ENCODE results near the gene SYNM. TPM values are rescaled to one million over a fixed set of nuclear protein-coding genes. Genes with fewer than 3 reads are reported as not detected.

SYNM gene
- total RNA-seq, 1 donor from 2014 or later = 0.79 TPM

- no peak overlapping the region for H3K27ac Mint-ChIP-seq
- no peaks in the 10 kb centered on the region for H3K9me3 Mint-ChIP-seq
- H3K36me3 Mint-ChIP-seq (ENCODE audit: low read depth) = no peaks in the 10 kb centered on the region
- intact Hi-C loops (cut with micrococcal nuclease) = no loop called here
- no peak overlapping the region for H3K4me3 Mint-ChIP-seq
- no peak for DNase-seq
- no peaks in the 10 kb centered on the region for H3K4me1 Mint-ChIP-seq
- H3K27me3 Mint-ChIP-seq = peaks cover 4% of the 10 kb centered on the region
Measured at GRCh38 chr15:99142562-99142961, 37.7 kb downstream of the SYNM start.

- Mint-ChIP-seq H3K27me3 (peaks cover 4% of the 10 kb centered on the region), H3K4me3 (no peak overlapping the region), H3K27ac (no peak overlapping the region), H3K36me3 (ENCODE audit: low read depth) (no peaks in the 10 kb centered on the region), H3K9me3 (no peaks in the 10 kb centered on the region), H3K4me1 (no peaks in the 10 kb centered on the region)
- no peak for DNase-seq
- intact Hi-C loops (cut with micrococcal nuclease) = no loop called here
Measured at GRCh38 chr15:99143242-99143641, 38.4 kb downstream of the SYNM start.

GRCh38 chr15:99143655-99144610, 39.1 kb downstream of the SYNM start:
- H3K36me3 Mint-ChIP-seq (ENCODE audit: low read depth) = no peaks in the 10 kb centered on the region
- H3K9me3 Mint-ChIP-seq = no peaks in the 10 kb centered on the region
- peaks cover 4% of the 10 kb centered on the region for H3K27me3 Mint-ChIP-seq
- H3K4me1 Mint-ChIP-seq = no peaks in the 10 kb centered on the region
- intact Hi-C loops (cut with micrococcal nuclease) = no loop called here
- no peak for DNase-seq
- no peak overlapping the region for H3K27ac Mint-ChIP-seq
- no peak overlapping the region for H3K4me3 Mint-ChIP-seq

GRCh38 chr15:99145005-99145404, 40.1 kb downstream of the SYNM start:
- intact Hi-C loops (cut with micrococcal nuclease) = no loop called here
- Mint-ChIP-seq H3K9me3 (no peaks in the 10 kb centered on the region), H3K36me3 (ENCODE audit: low read depth) (no peaks in the 10 kb centered on the region), H3K4me1 (no peaks in the 10 kb centered on the region), H3K27me3 (peaks cover 4% of the 10 kb centered on the region), H3K4me3 (no peak overlapping the region), H3K27ac (no peak overlapping the region)
- DNase-seq = no peak

- H3K4me3 Mint-ChIP-seq = no peak overlapping the region
- H3K27ac Mint-ChIP-seq = no peak overlapping the region
- intact Hi-C loops (cut with micrococcal nuclease) = no loop called here
Measured at GRCh38 chr15:99145778-99146177, 40.9 kb downstream of the SYNM start.

GRCh38 chr15:99146661-99147060, 41.8 kb downstream of the SYNM start:
- Mint-ChIP-seq H3K36me3 (ENCODE audit: low read depth) (no peaks in the 10 kb centered on the region), H3K4me1 (no peaks in the 10 kb centered on the region), H3K9me3 (no peaks in the 10 kb centered on the region), H3K27me3 (peaks cover 4% of the 10 kb centered on the region), H3K27ac (no peak overlapping the region), H3K4me3 (no peak overlapping the region)
- no peak for DNase-seq
- intact Hi-C loops (cut with micrococcal nuclease) = no loop called here

More at GRCh38 chr15:99145778-99146177, 40.9 kb downstream of the SYNM start:
- DNase-seq = no peak
- Mint-ChIP-seq H3K27me3 (peaks cover 4% of the 10 kb centered on the region), H3K9me3 (no peaks in the 10 kb centered on the region), H3K4me1 (no peaks in the 10 kb centered on the region), H3K36me3 (ENCODE audit: low read depth) (no peaks in the 10 kb centered on the region)

- intact Hi-C loops (cut with micrococcal nuclease) = no loop called here
Measured at GRCh38 chr15:99148851-99149276, 44.0 kb downstream of the SYNM start.

GRCh38 chr15:99149366-99149765, 44.5 kb downstream of the SYNM start:
- no peaks in the 10 kb centered on the region for H3K27me3 Mint-ChIP-seq
- no peak overlapping the region for H3K4me3 Mint-ChIP-seq
- no peak for DNase-seq
- H3K4me1 Mint-ChIP-seq = no peaks in the 10 kb centered on the region
- no peaks in the 10 kb centered on the region for H3K36me3 Mint-ChIP-seq (ENCODE audit: low read depth)
- H3K27ac Mint-ChIP-seq = no peak overlapping the region
- intact Hi-C loops (cut with micrococcal nuclease) = no loop called here
- H3K9me3 Mint-ChIP-seq = no peaks in the 10 kb centered on the region

More at GRCh38 chr15:99148851-99149276, 44.0 kb downstream of the SYNM start:
- Mint-ChIP-seq H3K27ac (no peak overlapping the region), H3K27me3 (no peaks in the 10 kb centered on the region), H3K4me1 (no peaks in the 10 kb centered on the region), H3K36me3 (ENCODE audit: low read depth) (no peaks in the 10 kb centered on the region), H3K4me3 (no peak overlapping the region), H3K9me3 (no peaks in the 10 kb centered on the region)
- DNase-seq = no peak

GRCh38 chr15:99151156-99151555, 46.3 kb downstream of the SYNM start:
- Mint-ChIP-seq H3K27me3 (no peaks in the 10 kb centered on the region), H3K36me3 (ENCODE audit: low read depth) (no peaks in the 10 kb centered on the region), H3K9me3 (no peaks in the 10 kb centered on the region), H3K27ac (no peak overlapping the region), H3K4me1 (peaks cover 5% of the 10 kb centered on the region), H3K4me3 (no peak overlapping the region)
- intact Hi-C loops (cut with micrococcal nuclease) = no loop called here
- DNase-seq = no peak

- intact Hi-C loops (cut with micrococcal nuclease) = no loop called here
- no peak overlapping the region for H3K4me3 Mint-ChIP-seq
- no peaks in the 10 kb centered on the region for H3K36me3 Mint-ChIP-seq (ENCODE audit: low read depth)
- no peaks in the 10 kb centered on the region for H3K27me3 Mint-ChIP-seq
- H3K27ac Mint-ChIP-seq = no peak overlapping the region
- DNase-seq = no peak
- H3K9me3 Mint-ChIP-seq = no peaks in the 10 kb centered on the region
- H3K4me1 Mint-ChIP-seq = peaks cover 5% of the 10 kb centered on the region
Measured at GRCh38 chr15:99153026-99153535, 48.2 kb downstream of the SYNM start.

GRCh38 chr15:99154271-99154670, 49.4 kb downstream of the SYNM start:
- Mint-ChIP-seq H3K4me3 (no peak overlapping the region), H3K9me3 (no peaks in the 10 kb centered on the region), H3K27me3 (no peaks in the 10 kb centered on the region), H3K36me3 (ENCODE audit: low read depth) (no peaks in the 10 kb centered on the region), H3K27ac (no peak overlapping the region), H3K4me1 (peaks cover 5% of the 10 kb centered on the region)
- intact Hi-C loops (cut with micrococcal nuclease) = no loop called here
- no peak for DNase-seq

- intact Hi-C loops (cut with micrococcal nuclease) = no loop called here
- no peak overlapping the region for H3K27ac Mint-ChIP-seq
- DNase-seq = no peak
- no peak overlapping the region for H3K4me3 Mint-ChIP-seq
- H3K4me1 Mint-ChIP-seq = peaks cover 5% of the 10 kb centered on the region
- no peaks in the 10 kb centered on the region for H3K9me3 Mint-ChIP-seq
- H3K27me3 Mint-ChIP-seq = no peaks in the 10 kb centered on the region
- no peaks in the 10 kb centered on the region for H3K36me3 Mint-ChIP-seq (ENCODE audit: low read depth)
Measured at GRCh38 chr15:99155961-99156443, 51.1 kb downstream of the SYNM start.

- no peak overlapping the region for H3K27ac Mint-ChIP-seq
- H3K36me3 Mint-ChIP-seq (ENCODE audit: low read depth) = no peaks in the 10 kb centered on the region
- peaks cover 5% of the 10 kb centered on the region for H3K4me1 Mint-ChIP-seq
- no peak for DNase-seq
- H3K27me3 Mint-ChIP-seq = no peaks in the 10 kb centered on the region
- no peak overlapping the region for H3K4me3 Mint-ChIP-seq
- intact Hi-C loops (cut with micrococcal nuclease) = no loop called here
- no peaks in the 10 kb centered on the region for H3K9me3 Mint-ChIP-seq
Measured at GRCh38 chr15:99157456-99157855, 52.6 kb downstream of the SYNM start.

- Mint-ChIP-seq H3K36me3 (ENCODE audit: low read depth) (no peaks in the 10 kb centered on the region), H3K4me1 (peaks cover 15% of the 10 kb centered on the region), H3K27me3 (no peaks in the 10 kb centered on the region), H3K27ac (no peak overlapping the region), H3K4me3 (no peak overlapping the region), H3K9me3 (no peaks in the 10 kb centered on the region)
- no peak for DNase-seq
- intact Hi-C loops (cut with micrococcal nuclease) = no loop called here
Measured at GRCh38 chr15:99158626-99159412, 53.9 kb downstream of the SYNM start.
